Endothelial cell of umbilical vein (primary cell): ENCODE data around the gene PIGQ.

ENCODE experiments used
- CTCF ChIP-seq, 2 donors: IDR thresholded peaks; 1 replicate in 1 of 2; 2 replicates in 1 of 2; pipeline ENCODE4 v1.5.1; 2011; ENCODE audit warnings: low read length in 2 of 2, mild to moderate bottlenecking in 2 of 2, moderate library complexity in 2 of 2, control low read depth in 1 of 2, inconsistent platforms in 1 of 2, low read depth in 1 of 2; ENCODE audit not compliant: insufficient read depth in 1 of 2; ENCODE audit errors: extremely low read depth in 1 of 2
- JUN ChIP-seq: IDR thresholded peaks from 2 replicates; pipeline ENCODE4 v1.6.1; 2011; ENCODE audit warnings: borderline replicate concordance, low read depth; ENCODE audit not compliant: insufficient read length, insufficient read depth
- POLR2AphosphoS5 ChIP-seq: IDR thresholded peaks from 2 replicates; pipeline ENCODE4 v1.6.1; 2012; ENCODE audit warnings: low read depth, mild to moderate bottlenecking, control low read depth, low read length, moderate library complexity; ENCODE audit not compliant: insufficient read depth

DNA sequence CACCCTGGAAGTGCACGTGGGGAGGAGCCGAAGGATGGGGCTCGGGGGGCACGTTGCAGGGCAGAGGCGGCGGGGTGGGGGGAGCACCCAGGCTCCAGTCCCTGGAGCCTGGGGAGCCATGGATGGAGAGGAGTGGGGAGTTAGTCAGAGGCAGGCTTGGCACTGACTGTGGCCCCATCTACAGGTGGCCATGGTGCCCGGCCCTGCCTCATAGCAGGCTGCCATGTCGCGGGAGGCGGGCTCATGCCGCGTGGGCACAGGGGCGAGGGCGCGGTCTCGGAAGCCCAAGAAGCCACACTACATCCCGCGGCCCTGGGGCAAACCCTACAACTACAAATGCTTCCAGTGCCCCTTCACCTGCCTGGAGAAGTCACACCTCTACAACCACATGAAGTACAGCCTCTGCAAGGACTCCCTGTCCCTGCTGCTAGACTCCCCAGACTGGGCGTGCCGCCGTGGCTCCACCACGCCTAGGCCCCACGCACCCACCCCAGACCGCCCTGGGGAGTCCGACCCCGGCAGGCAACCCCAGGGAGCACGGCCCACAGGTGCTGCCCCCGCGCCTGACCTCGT, 6.6 kb upstream of the PIGQ start:
- no peak for TF ChIP-seq JUN
- no peak for TF ChIP-seq CTCF (IDR thresholded peaks at IDR 0.05; ENCODE audit: extremely low read depth in 1 of 2, insufficient read depth in 1 of 2, low read depth in 1 of 2, low read length in 2 of 2)
- no peak for TF ChIP-seq POLR2AphosphoS5
